GM12878 (cell line): Measurements from ENCODE around the gene C19orf67. TPM values are rescaled to one million over a fixed set of nuclear protein-coding genes. Genes with fewer than 3 reads are reported as not detected.
A peak's percentile ranks its signal among the peaks of the same experiment; 100 is the strongest.

Experiments used
- ATF3 ChIP-seq: IDR thresholded peaks from 2 replicates; pipeline ENCODE4 v1.6.1; 2011; ENCODE audit warnings: low read depth, mild to moderate bottlenecking, low read length, moderate library complexity, borderline replicate concordance; ENCODE audit errors: extremely low read depth
- CBFB ChIP-seq: IDR thresholded peaks from 2 replicates; pipeline ENCODE4 v1.6.1; 2016; ENCODE audit warnings: antibody characterized with exemption, low read depth
- CEBPZ ChIP-seq: fragments of 150-350 bp; IDR thresholded peaks from 2 replicates; pipeline ENCODE4 v1.6.1; 2016; ENCODE audit warnings: low read depth, low read length
- E2F4 ChIP-seq: IDR thresholded peaks from 2 replicates; pipeline ENCODE4 v1.6.1; 2012; ENCODE audit warnings: low read depth, low read length, improper control_type of control experiment
- EGR1 ChIP-seq, 2 experiments: IDR thresholded peaks; 1 replicate in 1 of 2; 2 replicates in 1 of 2; pipeline ENCODE4 v1.6.1; 2011 to 2012; ENCODE audit warnings: low read depth in 2 of 2, low read length in 2 of 2, borderline replicate concordance in 1 of 2, mild to moderate bottlenecking in 1 of 2, moderate library complexity in 1 of 2
- EP300 ChIP-seq, 2 experiments: fragments of 150-350 bp in 1 of 2; IDR thresholded peaks; 2 replicates each; pipeline ENCODE4 v1.6.1; 2011 to 2012; ENCODE audit warnings: low read depth in 2 of 2, low read length in 2 of 2, borderline replicate concordance in 1 of 2, improper control_type of control experiment in 1 of 2, inconsistent platforms in 1 of 2; ENCODE audit not compliant: control insufficient read depth in 1 of 2
- FOXK2 ChIP-seq: fragments of 450-650 bp; IDR thresholded peaks from 2 replicates; pipeline ENCODE4 v1.6.1; 2017; ENCODE audit warnings: mild to moderate bottlenecking, moderate library complexity
- HCFC1 ChIP-seq: fragments of 150-350 bp; IDR thresholded peaks from 2 replicates; pipeline ENCODE4 v1.6.1; 2014; ENCODE audit warnings: low read length
- PML ChIP-seq: IDR thresholded peaks from 2 replicates; pipeline ENCODE4 v1.6.1; 2012; ENCODE audit warnings: low read length, inconsistent platforms
- RBBP5 ChIP-seq: fragments of 200-600 bp; sonication (generic); conservative IDR thresholded peaks from 2 replicates; pipeline ENCODE4 v1.6.1; 2016
- RUNX3 ChIP-seq: IDR thresholded peaks from 2 replicates; pipeline ENCODE4 v1.6.1; 2012; ENCODE audit warnings: low read length, inconsistent platforms
- SMAD1 ChIP-seq: fragments of 450-650 bp; IDR thresholded peaks from 2 replicates; pipeline ENCODE4 v1.6.1; 2018; ENCODE audit warnings: mild to moderate bottlenecking, low read depth; ENCODE audit not compliant: partially characterized antibody
- SREBF1 ChIP-seq: IDR thresholded peaks from 2 replicates; pipeline ENCODE4 v1.6.1; 2012; ENCODE audit warnings: mild to moderate bottlenecking, low read length
- STAT3 ChIP-seq: IDR thresholded peaks from 2 replicates; pipeline ENCODE4 v1.6.1; 2011; ENCODE audit warnings: low read depth, low read length, improper control_type of control experiment
- TCF7 ChIP-seq: IDR thresholded peaks from 2 replicates; pipeline ENCODE4 v1.6.1; 2014; ENCODE audit warnings: antibody characterized with exemption, borderline replicate concordance
- YBX1 ChIP-seq: fragments of 450-650 bp; IDR thresholded peaks from 2 replicates; pipeline ENCODE4 v1.6.1; 2016; ENCODE audit warnings: antibody characterized with exemption
- polyA plus RNA-seq, 11 experiments: library from polyadenylated mRNA; depleted of rRNA in 4 of 11; unstranded in 6 of 11; stranded (reverse) in 5 of 11; fragments of >200 nt; fragmentation: Nextera tagmentation in 4 of 11; fragmentation: Illumina TruSeq in 1 of 11; extraction: Ambion mirVana in 4 of 11; extraction: Trizol in 1 of 11; gene quantifications; 1 replicate in 1 of 11; 2 replicates in 10 of 11; pipeline versions ENCODE4 v1.2.1 to v1.2.3, GENCODE V29; 2011 to 2016; ENCODE audit warnings: inconsistent platforms in 2 of 11, missing spikeins in 2 of 11, low read depth in 1 of 11
- total RNA-seq, 4 experiments: library from RNA; depleted of rRNA in 3 of 4; stranded (reverse); fragments of >200 nt in 3 of 4; fragmentation: Illumina TruSeq in 1 of 4; extraction: Trizol in 1 of 4; gene quantifications; 2 replicates each; pipeline versions ENCODE4 v1.2.1 to v1.2.3, GENCODE V29; 2013 to 2021
- TF ChIP-seq, protein P1 (sequence below): fragments of 450-650 bp; formaldehyde crosslinking; IDR thresholded peaks from 2 replicates; pipeline ENCODE4 v1.4.0; 2022; ENCODE audit warnings: mild to moderate bottlenecking, moderate library complexity
- TF ChIP-seq, protein P2 (sequence below): IDR thresholded peaks from 2 replicates; pipeline ENCODE4 v1.6.1; 2012; ENCODE audit warnings: mild to moderate bottlenecking, low read depth, low read length

Gene C19orf67
- total and polyA plus RNA-seq, 10 of the 15 experiments (the other 5 are each of a cell fraction or from before 2014, with no cell fraction given), result 0.14 TPM; not detected in 9

DNA sequence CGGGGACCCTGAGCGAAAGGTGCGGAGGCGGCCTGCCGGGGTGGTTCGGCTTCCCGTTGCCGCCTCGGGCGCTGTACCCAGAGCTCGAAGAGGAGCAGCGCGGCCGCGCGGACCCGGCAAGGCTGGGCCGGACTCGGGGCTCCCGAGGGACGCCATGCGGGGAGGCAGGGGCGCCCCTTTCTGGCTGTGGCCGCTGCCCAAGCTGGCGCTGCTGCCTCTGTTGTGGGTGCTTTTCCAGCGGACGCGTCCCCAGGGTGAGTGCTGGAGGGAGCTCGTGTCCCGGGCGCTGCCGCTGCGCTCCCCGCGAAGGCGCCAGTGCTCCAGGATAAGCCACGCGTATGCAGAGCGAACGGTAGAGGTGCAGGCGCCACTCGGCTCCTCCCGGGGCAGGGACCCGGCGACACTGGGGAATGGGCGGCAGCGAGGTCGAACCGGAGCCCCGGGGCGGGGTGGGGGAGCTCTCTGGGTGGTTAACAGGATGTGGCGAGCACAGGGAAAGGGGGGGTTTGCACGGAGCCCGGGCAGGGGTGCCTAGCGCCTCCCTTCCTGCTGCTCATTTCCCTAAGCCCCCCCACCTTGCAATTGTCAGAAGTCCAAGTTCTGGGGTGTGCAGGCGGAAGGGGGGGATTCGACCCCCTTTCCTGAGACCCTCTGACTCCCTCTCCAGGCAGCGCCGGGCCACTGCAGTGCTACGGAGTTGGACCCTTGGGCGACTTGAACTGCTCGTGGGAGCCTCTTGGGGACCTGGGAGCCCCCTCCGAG is 53.7 kb downstream of the C19orf67 start, which contains the start of gene IL27RA (continued):
- TF ChIP-seq, protein P1, sequence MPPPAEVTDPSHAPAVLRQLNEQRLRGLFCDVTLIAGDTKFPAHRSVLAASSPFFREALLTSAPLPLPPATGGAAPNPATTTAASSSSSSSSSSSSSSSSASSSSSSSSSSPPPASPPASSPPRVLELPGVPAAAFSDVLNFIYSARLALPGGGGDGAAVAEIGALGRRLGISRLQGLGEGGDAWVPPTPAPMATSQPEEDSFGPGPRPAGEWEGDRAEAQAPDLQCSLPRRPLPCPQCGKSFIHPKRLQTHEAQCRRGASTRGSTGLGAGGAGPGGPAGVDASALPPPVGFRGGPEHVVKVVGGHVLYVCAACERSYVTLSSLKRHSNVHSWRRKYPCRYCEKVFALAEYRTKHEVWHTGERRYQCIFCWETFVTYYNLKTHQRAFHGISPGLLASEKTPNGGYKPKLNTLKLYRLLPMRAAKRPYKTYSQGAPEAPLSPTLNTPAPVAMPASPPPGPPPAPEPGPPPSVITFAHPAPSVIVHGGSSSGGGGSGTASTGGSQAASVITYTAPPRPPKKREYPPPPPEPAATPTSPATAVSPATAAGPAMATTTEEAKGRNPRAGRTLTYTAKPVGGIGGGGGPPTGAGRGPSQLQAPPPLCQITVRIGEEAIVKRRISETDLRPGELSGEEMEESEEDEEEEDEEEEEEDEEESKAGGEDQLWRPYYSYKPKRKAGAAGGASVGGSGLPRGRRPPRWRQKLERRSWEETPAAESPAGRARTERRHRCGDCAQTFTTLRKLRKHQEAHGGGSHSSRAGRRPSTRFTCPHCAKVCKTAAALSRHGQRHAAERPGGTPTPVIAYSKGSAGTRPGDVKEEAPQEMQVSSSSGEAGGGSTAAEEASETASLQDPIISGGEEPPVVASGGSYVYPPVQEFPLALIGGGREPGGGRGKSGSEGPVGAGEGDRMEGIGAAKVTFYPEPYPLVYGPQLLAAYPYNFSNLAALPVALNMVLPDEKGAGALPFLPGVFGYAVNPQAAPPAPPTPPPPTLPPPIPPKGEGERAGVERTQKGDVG (CRISPR knock-in tag), result peak; percentile 9; the same call in 1 of the 2 replicates
- TF ChIP-seq CBFB (no peak; the same call in 1 of the 2 replicates), YBX1 (no peak), SREBF1 (no peak), ATF3 (no peak), TCF7 (no peak), FOXK2 (no peak), EGR1 (IDR thresholded peaks at IDR 0.05; ENCODE audit: borderline replicate concordance in 1 of 2, low read depth in 2 of 2, low read length in 2 of 2) (no peak), EP300 (IDR thresholded peaks at IDR 0.05; ENCODE audit: borderline replicate concordance in 1 of 2, control insufficient read depth in 1 of 2, low read depth in 2 of 2, low read length in 2 of 2) (0 out of 4 replicates have a peak, but pooled peaks of 1 of the 2 experiments have one; percentile 9), E2F4 (no peak), CEBPZ (no peak), RBBP5 (no peak), RUNX3 (peak; percentile 76), HCFC1 (no peak), PML (peak; percentile 47; the same call in 1 of the 2 replicates), STAT3 (0 out of 2 replicates have a peak, but pooled peaks have one; percentile 24), SMAD1 (no peak)
- TF ChIP-seq, protein P2, sequence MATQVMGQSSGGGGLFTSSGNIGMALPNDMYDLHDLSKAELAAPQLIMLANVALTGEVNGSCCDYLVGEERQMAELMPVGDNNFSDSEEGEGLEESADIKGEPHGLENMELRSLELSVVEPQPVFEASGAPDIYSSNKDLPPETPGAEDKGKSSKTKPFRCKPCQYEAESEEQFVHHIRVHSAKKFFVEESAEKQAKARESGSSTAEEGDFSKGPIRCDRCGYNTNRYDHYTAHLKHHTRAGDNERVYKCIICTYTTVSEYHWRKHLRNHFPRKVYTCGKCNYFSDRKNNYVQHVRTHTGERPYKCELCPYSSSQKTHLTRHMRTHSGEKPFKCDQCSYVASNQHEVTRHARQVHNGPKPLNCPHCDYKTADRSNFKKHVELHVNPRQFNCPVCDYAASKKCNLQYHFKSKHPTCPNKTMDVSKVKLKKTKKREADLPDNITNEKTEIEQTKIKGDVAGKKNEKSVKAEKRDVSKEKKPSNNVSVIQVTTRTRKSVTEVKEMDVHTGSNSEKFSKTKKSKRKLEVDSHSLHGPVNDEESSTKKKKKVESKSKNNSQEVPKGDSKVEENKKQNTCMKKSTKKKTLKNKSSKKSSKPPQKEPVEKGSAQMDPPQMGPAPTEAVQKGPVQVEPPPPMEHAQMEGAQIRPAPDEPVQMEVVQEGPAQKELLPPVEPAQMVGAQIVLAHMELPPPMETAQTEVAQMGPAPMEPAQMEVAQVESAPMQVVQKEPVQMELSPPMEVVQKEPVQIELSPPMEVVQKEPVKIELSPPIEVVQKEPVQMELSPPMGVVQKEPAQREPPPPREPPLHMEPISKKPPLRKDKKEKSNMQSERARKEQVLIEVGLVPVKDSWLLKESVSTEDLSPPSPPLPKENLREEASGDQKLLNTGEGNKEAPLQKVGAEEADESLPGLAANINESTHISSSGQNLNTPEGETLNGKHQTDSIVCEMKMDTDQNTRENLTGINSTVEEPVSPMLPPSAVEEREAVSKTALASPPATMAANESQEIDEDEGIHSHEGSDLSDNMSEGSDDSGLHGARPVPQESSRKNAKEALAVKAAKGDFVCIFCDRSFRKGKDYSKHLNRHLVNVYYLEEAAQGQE, result no peak
